A549 (cell line): Measurements from ENCODE around the gene ACTR3.

Source experiments
- EP300 ChIP-seq, 2 experiments: fragments of >200 bp; sonication (Bioruptor Twin); formaldehyde crosslinking; IDR thresholded peaks; 2 replicates in 1 of 2; 3 replicates in 1 of 2; pipeline ENCODE4 v1.6.1; 2016 to 2017
- GATA3 ChIP-seq: IDR thresholded peaks from 2 replicates; pipeline ENCODE4 v1.6.1; 2012; ENCODE audit warnings: borderline replicate concordance
- HOXB5 ChIP-seq: fragments of 250-450 bp; sonication (Bioruptor Pico); IDR thresholded peaks from 2 replicates; pipeline ENCODE4 v1.5.0; 2020; ENCODE audit warnings: mild to moderate bottlenecking, moderate library complexity
- RAD21 ChIP-seq, 2 experiments: fragments of >200 bp in 1 of 2; sonication (Bioruptor Twin) in 1 of 2; formaldehyde crosslinking in 1 of 2; IDR thresholded peaks in 1 of 2; conservative IDR thresholded peaks in 1 of 2; 2 replicates in 1 of 2; 3 replicates in 1 of 2; pipeline ENCODE4 v1.6.1; 2012 to 2018; ENCODE audit warnings: inconsistent platforms in 1 of 2
- SMC3 ChIP-seq: fragments of >200 bp; sonication (Bioruptor Twin); formaldehyde crosslinking; IDR thresholded peaks from 3 replicates; pipeline ENCODE4 v1.6.1; 2018; ENCODE audit warnings: inconsistent platforms
- ZC3H11A ChIP-seq: fragments of 450-650 bp; IDR thresholded peaks from 2 replicates; pipeline ENCODE4 v1.6.1; 2014; ENCODE audit warnings: antibody characterized with exemption, mild to moderate bottlenecking
- ZFP36 ChIP-seq: fragments of 450-650 bp; IDR thresholded peaks from 2 replicates; pipeline ENCODE4 v1.6.1; 2014; ENCODE audit warnings: borderline replicate concordance; ENCODE audit not compliant: partially characterized antibody
- TF ChIP-seq, protein P1 (sequence below): fragments of >200 bp; sonication (Bioruptor Twin); formaldehyde crosslinking; IDR thresholded peaks from 3 replicates; pipeline ENCODE4 v1.5.1; 2016

DNA sequence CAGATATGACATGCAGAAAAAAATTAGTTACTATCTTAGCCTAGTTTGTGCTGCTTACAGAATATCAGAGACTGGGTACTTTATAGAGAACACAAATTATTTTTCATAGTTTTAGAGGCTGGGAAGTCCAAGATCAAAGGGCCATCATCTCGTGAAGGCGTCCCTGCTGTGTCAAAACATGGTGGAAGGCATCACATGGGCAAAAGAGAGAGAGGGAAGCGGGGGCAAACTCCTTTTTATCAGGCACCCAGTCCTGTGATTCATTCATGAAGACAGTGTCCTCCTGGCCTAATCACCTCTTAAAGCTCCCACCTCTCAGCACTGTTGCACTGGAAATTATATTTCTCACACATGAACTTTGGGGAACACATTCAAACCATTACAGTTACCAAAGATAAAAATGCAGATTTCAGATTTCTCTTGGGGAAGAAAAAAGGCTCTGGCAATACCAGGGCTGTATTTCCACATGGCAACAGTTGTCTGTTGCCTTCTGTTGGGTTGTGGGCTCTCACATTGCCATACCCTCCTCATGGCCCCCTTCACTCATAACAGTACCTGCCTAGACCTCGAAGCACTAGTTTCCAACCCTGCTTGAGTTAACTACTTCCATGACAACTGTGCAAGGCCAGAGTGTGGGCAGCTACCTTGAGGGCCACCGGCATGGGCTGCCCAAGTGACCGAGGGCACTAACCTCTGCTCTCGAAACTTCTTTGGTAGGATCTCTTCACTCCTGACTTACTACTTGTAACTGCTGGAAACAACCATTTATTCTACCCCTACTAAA is 2.7 kb upstream of the ACTR3 start:
- no peak for TF ChIP-seq SMC3
- TF ChIP-seq GATA3, result no peak
- TF ChIP-seq HOXB5 (CRISPR knock-in tag), result no peak
- no peak for TF ChIP-seq EP300 (IDR thresholded peaks at IDR 0.05)
- no peak for TF ChIP-seq RAD21 (conservative IDR thresholded peaks at IDR 0.05 in 1 of 2, IDR thresholded peaks at IDR 0.05 in 1 of 2)
- TF ChIP-seq, protein P1, sequence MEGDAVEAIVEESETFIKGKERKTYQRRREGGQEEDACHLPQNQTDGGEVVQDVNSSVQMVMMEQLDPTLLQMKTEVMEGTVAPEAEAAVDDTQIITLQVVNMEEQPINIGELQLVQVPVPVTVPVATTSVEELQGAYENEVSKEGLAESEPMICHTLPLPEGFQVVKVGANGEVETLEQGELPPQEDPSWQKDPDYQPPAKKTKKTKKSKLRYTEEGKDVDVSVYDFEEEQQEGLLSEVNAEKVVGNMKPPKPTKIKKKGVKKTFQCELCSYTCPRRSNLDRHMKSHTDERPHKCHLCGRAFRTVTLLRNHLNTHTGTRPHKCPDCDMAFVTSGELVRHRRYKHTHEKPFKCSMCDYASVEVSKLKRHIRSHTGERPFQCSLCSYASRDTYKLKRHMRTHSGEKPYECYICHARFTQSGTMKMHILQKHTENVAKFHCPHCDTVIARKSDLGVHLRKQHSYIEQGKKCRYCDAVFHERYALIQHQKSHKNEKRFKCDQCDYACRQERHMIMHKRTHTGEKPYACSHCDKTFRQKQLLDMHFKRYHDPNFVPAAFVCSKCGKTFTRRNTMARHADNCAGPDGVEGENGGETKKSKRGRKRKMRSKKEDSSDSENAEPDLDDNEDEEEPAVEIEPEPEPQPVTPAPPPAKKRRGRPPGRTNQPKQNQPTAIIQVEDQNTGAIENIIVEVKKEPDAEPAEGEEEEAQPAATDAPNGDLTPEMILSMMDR, result no peak
- no peak for TF ChIP-seq ZFP36
- no peak for TF ChIP-seq ZC3H11A
